OCI-LY1 (cell line): ENCODE data around the gene NKRF.

Source experiments
- H2AFZ ChIP-seq: fragments of 200-600 bp; sonication (generic), shearing (Covaris generic); 2 replicates; pipeline ENCODE4 v1.6.0; 2014; ENCODE audit warnings: antibody characterized with exemption, mild to moderate bottlenecking, low read length
- H3F3A ChIP-seq: fragments of 200-600 bp; sonication (generic), shearing (Covaris generic); 2 replicates; pipeline ENCODE4 v1.6.0; 2014; ENCODE audit warnings: mild to moderate bottlenecking, antibody characterized with exemption, low read length, moderate library complexity; ENCODE audit not compliant: insufficient read depth
- H3K27ac ChIP-seq: fragments of 200-600 bp; sonication (generic); 2 replicates; pipeline ENCODE4 v1.5.1; 2014; ENCODE audit warnings: low read length, mixed run types, mild to moderate bottlenecking, low read depth; ENCODE audit not compliant: poor library complexity, severe bottlenecking
- H3K27me3 ChIP-seq: fragments of 200-600 bp; sonication (generic); 2 replicates; pipeline ENCODE4 v1.6.0; 2014; ENCODE audit warnings: antibody characterized with exemption, mild to moderate bottlenecking, low read length, moderate library complexity; ENCODE audit not compliant: insufficient read depth
- H3K36me3 ChIP-seq: fragments of 200-600 bp; sonication (generic); 2 replicates; pipeline ENCODE4 v1.6.1; 2014; ENCODE audit warnings: mild to moderate bottlenecking, antibody characterized with exemption, low read length, moderate library complexity, mixed read lengths; ENCODE audit not compliant: insufficient read depth
- H3K4me1 ChIP-seq: fragments of 200-600 bp; sonication (generic); 2 replicates; pipeline ENCODE4 v1.5.1; 2014; ENCODE audit warnings: mild to moderate bottlenecking, low read length, moderate library complexity; ENCODE audit not compliant: insufficient read depth, severe bottlenecking
- H3K4me2 ChIP-seq: fragments of 200-600 bp; sonication (generic), shearing (Covaris generic); 2 replicates; pipeline ENCODE4 v1.6.1; 2014; ENCODE audit warnings: low read length
- H3K4me3 ChIP-seq: fragments of 200-600 bp; sonication (generic); 2 replicates; pipeline ENCODE4 v1.5.1; 2014; ENCODE audit warnings: low read length, low read depth, mild to moderate bottlenecking, mixed read lengths; ENCODE audit not compliant: poor library complexity, severe bottlenecking
- H3K79me2 ChIP-seq: fragments of 200-600 bp; shearing (Covaris generic); 2 replicates; pipeline ENCODE4 v1.6.1; 2016; ENCODE audit warnings: mixed run types, low read length, mixed read lengths; ENCODE audit not compliant: insufficient read depth
- H3K9ac ChIP-seq: fragments of 200-600 bp; sonication (generic), shearing (Covaris generic); 2 replicates; pipeline ENCODE4 v1.6.1; 2014; ENCODE audit warnings: mild to moderate bottlenecking, low read length, mixed read lengths
- H3K9me2 ChIP-seq: fragments of 200-600 bp; sonication (generic), shearing (Covaris generic); 2 replicates; pipeline ENCODE4 v1.6.1; 2014; ENCODE audit warnings: low read depth, mild to moderate bottlenecking, low read length, mixed read lengths
- H3K9me3 ChIP-seq: fragments of 200-600 bp; shearing (Covaris generic); 2 replicates; pipeline ENCODE4 v1.6.1; 2014; ENCODE audit warnings: low read length, mixed read lengths
- H4K20me1 ChIP-seq: fragments of 200-600 bp; sonication (generic), shearing (Covaris generic); 2 replicates; pipeline ENCODE4 v1.6.0; 2016; ENCODE audit warnings: mild to moderate bottlenecking, low read length; ENCODE audit not compliant: insufficient read depth
- EZH2 ChIP-seq: fragments of 200-600 bp; sonication (generic), shearing (Covaris generic); IDR thresholded peaks from 2 replicates; pipeline ENCODE4 v1.8.0; 2017; ENCODE audit warnings: borderline replicate concordance, mixed run types, mild to moderate bottlenecking, antibody characterized with exemption, low read length, moderate library complexity, mixed read lengths
- TF ChIP-seq, protein P1 (sequence below): fragments of 200-600 bp; sonication (generic), shearing (Covaris generic); IDR thresholded peaks from 2 replicates; pipeline ENCODE4 v1.5.1; 2017; ENCODE audit warnings: mild to moderate bottlenecking, antibody characterized with exemption, low read length, moderate library complexity, mixed read lengths

Gene NKRF

GRCh38 chrX:119648421-119648775 lies 42.2 kb upstream of the NKRF start:
- H3K9me3 ChIP-seq: no peaks in the 10 kb centered on the region
- no peaks in the 10 kb centered on the region for H3K9me2 ChIP-seq
- no peak for TF ChIP-seq EZH2
- TF ChIP-seq, protein P1, sequence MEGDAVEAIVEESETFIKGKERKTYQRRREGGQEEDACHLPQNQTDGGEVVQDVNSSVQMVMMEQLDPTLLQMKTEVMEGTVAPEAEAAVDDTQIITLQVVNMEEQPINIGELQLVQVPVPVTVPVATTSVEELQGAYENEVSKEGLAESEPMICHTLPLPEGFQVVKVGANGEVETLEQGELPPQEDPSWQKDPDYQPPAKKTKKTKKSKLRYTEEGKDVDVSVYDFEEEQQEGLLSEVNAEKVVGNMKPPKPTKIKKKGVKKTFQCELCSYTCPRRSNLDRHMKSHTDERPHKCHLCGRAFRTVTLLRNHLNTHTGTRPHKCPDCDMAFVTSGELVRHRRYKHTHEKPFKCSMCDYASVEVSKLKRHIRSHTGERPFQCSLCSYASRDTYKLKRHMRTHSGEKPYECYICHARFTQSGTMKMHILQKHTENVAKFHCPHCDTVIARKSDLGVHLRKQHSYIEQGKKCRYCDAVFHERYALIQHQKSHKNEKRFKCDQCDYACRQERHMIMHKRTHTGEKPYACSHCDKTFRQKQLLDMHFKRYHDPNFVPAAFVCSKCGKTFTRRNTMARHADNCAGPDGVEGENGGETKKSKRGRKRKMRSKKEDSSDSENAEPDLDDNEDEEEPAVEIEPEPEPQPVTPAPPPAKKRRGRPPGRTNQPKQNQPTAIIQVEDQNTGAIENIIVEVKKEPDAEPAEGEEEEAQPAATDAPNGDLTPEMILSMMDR: no peak
- peaks cover 70% of the 10 kb centered on the region for H3K36me3 ChIP-seq
- H3K4me2 ChIP-seq: no peak overlapping the region
- H3K9ac ChIP-seq: no peak overlapping the region
- H3K4me1 ChIP-seq: no peaks in the 10 kb centered on the region
- no peaks in the 10 kb centered on the region for H4K20me1 ChIP-seq
- no peaks in the 10 kb centered on the region for H3K79me2 ChIP-seq
- H3K4me3 ChIP-seq: no peak overlapping the region
- no peak overlapping the region for H2AFZ ChIP-seq
- no peak overlapping the region for H3K27ac ChIP-seq
- no peaks in the 10 kb centered on the region for H3F3A ChIP-seq
- H3K27me3 ChIP-seq: no peaks in the 10 kb centered on the region

DNA sequence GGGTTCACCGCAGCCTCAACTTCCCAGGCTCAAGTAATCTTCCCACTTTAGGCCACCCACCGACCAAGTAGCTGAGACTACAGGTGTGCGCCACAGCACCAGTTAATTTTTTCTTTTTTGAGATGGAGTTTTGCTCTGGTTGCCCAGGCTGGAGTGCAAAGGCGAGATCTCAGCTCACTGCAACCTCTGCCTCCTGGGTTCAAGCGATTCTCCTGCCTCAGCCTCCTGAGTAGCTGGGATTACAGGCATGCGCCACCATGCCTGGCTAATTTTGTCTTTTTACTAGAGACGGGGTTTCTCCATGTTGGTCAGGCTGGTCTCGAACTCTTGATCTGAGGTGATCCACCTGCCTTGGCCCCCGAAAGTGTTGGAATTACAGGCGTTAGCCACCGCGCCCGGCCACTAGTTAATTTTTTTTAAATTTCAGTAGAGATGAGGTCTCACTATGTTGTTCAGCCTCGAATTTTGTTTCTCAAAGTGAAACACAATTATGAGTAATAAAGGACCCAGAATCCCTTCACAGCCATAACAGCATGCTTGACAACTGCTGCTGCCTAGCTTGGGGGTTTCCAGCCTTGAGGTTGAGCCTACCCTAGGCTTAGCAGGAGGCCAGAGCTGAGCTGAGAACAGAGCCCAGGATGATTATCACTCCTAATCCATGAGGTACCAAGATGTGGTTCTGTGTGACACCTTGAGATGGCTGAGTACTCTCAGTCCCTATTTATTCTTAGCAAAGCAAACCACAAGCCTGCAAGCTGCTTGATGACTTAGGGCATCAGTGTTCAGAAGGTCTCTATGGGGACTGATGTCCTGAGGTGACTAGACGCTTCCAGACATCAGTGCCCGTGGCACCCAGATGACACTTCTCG lies 41.6 kb upstream of the NKRF start:
- Histone ChIP-seq H3F3A (no peaks in the 10 kb centered on the region), H3K4me1 (no peaks in the 10 kb centered on the region), H3K4me3 (no peak overlapping the region), H2AFZ (no peak overlapping the region), H4K20me1 (no peaks in the 10 kb centered on the region), H3K9me2 (no peaks in the 10 kb centered on the region), H3K27ac (no peak overlapping the region), H3K9ac (no peak overlapping the region), H3K4me2 (no peak overlapping the region), H3K79me2 (no peaks in the 10 kb centered on the region), H3K27me3 (no peaks in the 10 kb centered on the region), H3K36me3 (peaks cover 68% of the 10 kb centered on the region), H3K9me3 (no peaks in the 10 kb centered on the region)
- no peak for TF ChIP-seq EZH2
- TF ChIP-seq, protein P1: no peak

GRCh38 chrX:119647089-119647488 lies 40.9 kb upstream of the NKRF start:
- H3K9ac ChIP-seq: no peak overlapping the region
- no peaks in the 10 kb centered on the region for H3K9me2 ChIP-seq
- peaks cover 63% of the 10 kb centered on the region for H3K36me3 ChIP-seq
- H3K9me3 ChIP-seq: no peaks in the 10 kb centered on the region
- H4K20me1 ChIP-seq: no peaks in the 10 kb centered on the region
- no peaks in the 10 kb centered on the region for H3K27me3 ChIP-seq
- H3K27ac ChIP-seq: no peak overlapping the region
- TF ChIP-seq, protein P1: no peak
- no peak for TF ChIP-seq EZH2
- no peak overlapping the region for H2AFZ ChIP-seq
- H3K4me1 ChIP-seq: no peaks in the 10 kb centered on the region
- no peak overlapping the region for H3K4me2 ChIP-seq
- no peaks in the 10 kb centered on the region for H3K79me2 ChIP-seq
- H3F3A ChIP-seq: no peaks in the 10 kb centered on the region
- H3K4me3 ChIP-seq: no peak overlapping the region
